ENCODE measurements around the gene GNG7.

Gene GNG7

DNA sequence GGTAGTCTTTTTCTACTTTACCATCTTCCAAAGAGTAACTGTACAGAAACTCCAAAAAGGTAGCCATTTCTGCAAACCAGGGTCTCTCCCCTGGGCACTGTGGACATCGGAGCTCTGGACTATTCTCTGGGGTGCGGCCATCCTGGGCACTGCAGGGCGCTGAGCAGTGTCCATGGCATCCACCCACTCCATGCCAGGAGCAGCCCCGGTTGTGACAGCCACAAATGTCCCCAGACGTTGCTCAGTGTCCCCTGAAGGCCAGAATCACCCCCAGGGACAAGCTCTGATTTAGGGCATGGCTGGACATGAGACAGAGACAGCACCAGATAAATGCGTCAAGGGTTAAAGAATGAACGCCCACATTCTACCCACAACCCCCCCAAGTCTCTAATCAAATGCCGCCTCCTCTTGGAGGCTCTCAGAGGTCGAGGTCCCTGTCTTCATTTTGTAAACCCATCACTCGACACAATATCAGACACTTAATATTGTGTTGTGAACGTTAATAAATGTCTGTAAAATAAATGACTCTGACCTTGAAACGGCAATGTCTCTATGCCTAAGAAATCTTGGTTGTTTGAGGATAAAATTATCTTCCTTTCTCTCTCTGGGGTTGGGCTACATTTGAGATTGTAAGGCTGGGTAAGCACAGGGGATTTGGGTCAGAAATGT lies 8.9 kb downstream of the GNG7 start:
- no peak overlapping the region for H3K27ac ChIP-seq
- TF ChIP-seq, protein P1, sequence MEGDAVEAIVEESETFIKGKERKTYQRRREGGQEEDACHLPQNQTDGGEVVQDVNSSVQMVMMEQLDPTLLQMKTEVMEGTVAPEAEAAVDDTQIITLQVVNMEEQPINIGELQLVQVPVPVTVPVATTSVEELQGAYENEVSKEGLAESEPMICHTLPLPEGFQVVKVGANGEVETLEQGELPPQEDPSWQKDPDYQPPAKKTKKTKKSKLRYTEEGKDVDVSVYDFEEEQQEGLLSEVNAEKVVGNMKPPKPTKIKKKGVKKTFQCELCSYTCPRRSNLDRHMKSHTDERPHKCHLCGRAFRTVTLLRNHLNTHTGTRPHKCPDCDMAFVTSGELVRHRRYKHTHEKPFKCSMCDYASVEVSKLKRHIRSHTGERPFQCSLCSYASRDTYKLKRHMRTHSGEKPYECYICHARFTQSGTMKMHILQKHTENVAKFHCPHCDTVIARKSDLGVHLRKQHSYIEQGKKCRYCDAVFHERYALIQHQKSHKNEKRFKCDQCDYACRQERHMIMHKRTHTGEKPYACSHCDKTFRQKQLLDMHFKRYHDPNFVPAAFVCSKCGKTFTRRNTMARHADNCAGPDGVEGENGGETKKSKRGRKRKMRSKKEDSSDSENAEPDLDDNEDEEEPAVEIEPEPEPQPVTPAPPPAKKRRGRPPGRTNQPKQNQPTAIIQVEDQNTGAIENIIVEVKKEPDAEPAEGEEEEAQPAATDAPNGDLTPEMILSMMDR (IDR thresholded peaks at IDR 0.05): no peak
- no peak overlapping the region for H3K4me3 ChIP-seq
- no peak for DNase-seq (ENCODE audit: low spot score)

DNA sequence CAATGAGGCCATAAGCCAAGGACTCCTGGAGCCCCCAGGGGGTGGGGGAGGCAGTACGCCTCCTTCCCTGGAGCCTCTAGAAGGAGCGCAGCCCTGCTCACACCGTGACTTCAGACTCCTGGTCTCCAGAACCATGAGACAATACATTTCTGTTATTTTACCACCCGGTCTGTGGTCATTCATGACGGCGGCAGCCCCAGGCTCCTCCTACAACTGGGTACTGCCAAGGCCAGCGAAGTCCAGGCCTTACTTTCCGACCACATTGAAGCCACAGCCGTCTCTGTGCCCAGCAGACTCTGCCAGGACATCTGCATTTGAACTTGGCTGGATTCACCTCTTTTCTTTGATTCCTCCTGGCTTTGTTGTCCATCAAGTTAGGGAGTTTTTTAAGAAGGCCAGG lies 10.5 kb downstream of the GNG7 start:
- DNase-seq (ENCODE audit: low spot score): no peak
- Histone ChIP-seq H3K4me3 (no peak overlapping the region), H3K27ac (no peak overlapping the region)
- TF ChIP-seq, protein P1 (IDR thresholded peaks at IDR 0.05): no peak

DNA sequence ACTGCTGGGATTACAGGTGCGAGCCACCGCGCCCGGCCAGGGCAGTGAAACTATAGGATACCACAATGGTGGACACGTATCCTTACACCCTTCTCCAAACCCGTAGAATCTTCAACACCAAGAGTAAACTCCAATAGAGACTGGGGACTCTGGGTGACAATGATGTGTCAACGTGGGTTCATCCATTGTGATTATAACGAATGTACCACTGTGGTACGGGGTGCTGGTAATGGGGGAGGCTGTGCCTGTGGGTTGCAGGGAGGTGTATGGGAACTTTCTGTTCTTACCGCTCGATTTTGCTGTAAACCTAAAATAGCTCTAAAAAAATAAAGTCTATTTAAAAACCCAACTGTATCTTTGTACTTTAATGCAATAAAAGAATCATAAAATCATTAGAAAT lies 11.6 kb downstream of the GNG7 start:
- TF ChIP-seq, protein P1 (IDR thresholded peaks at IDR 0.05): no peak
- H3K27ac ChIP-seq: no peak overlapping the region
- DNase-seq (ENCODE audit: low spot score): no peak
- H3K4me3 ChIP-seq: no peak overlapping the region

DNA sequence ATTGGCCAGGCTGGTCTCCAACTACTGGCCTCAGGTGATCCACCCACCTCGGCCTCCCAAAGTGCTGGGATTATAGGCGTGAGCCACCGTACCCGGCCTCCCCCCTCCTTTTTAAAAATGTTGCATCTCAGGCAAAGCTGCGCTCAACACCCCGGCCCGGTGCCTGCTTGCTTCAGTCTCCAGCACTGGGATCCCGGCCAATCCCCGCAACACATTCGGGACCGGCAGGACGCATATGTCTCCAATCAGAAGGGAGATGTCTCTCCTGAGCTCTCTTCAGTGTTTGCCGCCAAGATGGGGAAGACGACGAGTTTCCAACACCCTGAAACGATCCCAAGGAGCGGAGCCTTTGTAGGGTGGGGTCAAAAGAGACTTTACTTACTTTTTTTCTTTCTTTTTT lies 16.1 kb downstream of the GNG7 start:
- DNase-seq (ENCODE audit: low spot score): no peak
- H3K4me3 ChIP-seq: no peak overlapping the region
- no peak overlapping the region for H3K27ac ChIP-seq
- TF ChIP-seq, protein P1 (IDR thresholded peaks at IDR 0.05): no peak

DNA sequence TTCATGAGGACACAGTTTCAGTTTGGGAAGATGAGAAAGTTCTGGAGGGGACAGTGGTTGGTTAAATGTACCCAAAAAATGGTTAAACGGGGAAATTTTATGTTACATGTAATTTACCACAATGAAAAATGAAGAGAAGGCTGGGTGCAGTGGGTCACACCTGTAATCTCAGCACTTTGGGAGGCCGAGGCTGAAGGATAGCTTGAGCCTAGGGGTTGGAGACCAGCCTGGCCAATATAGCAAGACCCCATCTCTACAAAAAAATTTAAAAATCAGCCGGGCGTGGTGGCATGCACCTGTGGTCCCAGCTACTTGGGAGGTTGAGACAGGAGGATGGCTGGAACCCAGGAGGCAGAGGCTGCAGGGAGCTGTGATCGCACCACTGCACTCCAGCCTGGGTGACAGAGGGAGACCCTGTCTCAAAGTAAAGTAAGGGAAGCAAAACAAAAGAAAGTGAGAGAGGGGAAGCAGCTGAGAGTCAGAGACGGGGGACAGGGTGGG lies 17.2 kb downstream of the GNG7 start:
- DNase-seq (ENCODE audit: low spot score): no peak
- no peak overlapping the region for H3K4me3 ChIP-seq
- TF ChIP-seq, protein P1 (IDR thresholded peaks at IDR 0.05): no peak
- no peak overlapping the region for H3K27ac ChIP-seq

DNA sequence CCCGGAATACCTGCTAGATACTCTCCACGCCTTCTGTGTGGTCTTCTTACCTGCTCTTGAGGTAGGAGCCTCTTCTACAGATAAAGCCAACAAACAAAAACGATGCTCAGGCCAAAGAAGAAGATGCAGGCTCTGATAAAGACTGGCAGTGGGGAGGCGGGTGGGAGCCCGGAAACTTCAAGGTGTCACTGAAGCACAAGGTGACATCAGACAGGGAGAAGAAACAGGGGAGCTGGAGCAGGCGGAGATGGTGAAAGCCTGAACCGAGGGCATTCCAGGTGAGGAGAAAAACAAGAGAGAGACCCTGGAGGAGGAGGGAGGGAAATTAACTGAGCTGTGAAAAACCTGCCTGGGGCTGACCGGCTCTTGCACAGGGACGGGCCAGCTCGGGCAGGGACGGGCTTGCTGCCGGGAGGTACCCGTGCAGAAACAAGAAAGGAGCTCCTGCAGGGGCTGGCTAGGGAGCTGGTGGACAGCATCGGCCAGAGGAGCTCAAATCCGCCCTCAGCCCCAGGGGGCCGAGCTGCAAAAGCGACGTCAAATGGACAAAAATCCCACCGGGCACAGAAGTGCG lies 19.0 kb downstream of the GNG7 start:
- DNase-seq (ENCODE audit: low spot score): no peak
- Histone ChIP-seq H3K27ac (no peak overlapping the region), H3K4me3 (no peak overlapping the region)
- TF ChIP-seq, protein P1 (IDR thresholded peaks at IDR 0.05): no peak

DNA sequence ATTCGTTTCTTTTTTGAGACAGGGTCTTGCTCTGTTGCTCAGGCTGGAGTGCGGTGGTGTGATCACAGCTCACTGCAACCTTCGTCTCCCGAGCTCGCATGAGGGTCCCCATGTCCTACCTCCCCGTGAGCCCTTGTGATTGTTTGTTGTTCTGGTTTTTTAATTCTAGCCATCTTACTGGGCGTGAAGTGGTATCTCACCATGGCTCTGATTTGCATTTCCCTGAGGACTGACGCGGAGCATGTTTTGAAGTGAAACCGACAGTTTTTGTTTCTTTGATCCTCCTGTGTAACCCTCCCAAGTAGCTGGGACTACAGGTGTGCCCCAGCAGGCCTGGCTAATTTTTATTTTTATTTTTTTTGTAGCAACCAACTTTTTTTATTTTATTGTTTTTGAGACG lies 21.7 kb downstream of the GNG7 start:
- TF ChIP-seq, protein P1 (IDR thresholded peaks at IDR 0.05): no peak
- no peak for DNase-seq (ENCODE audit: low spot score)
- Histone ChIP-seq H3K4me3 (no peak overlapping the region), H3K27ac (no peak overlapping the region)

Measured in coronary artery (tissue), 2 donors.